Measurements from ENCODE around the gene PGAM5. TPM values are rescaled to one million over a fixed set of nuclear protein-coding genes. Genes with fewer than 3 reads are reported as not detected.

PGAM5 gene
- total RNA-seq, 1 donor from 2014 or later: 41.2 TPM

GRCh38 chr12:132766380-132767085 lies 55.9 kb downstream of the PGAM5 start:
- Histone ChIP-seq H3K9me3 (no peaks in the 10 kb centered on the region), H3K27ac (peak overlapping the region; percentile 45 to 74), H3K4me1 (peaks cover 4 to 8% of the 10 kb centered on the region in 2 donors), H3K4me3 (no peak overlapping the region), H3K27me3 (no peaks in the 10 kb centered on the region), H3K36me3 (peaks cover 12 to 23% of the 10 kb centered on the region in 2 donors)
- no peak for DNase-seq (ENCODE audit: low spot score in 2 of 2)
- no peak for TF ChIP-seq CTCF (IDR thresholded peaks at IDR 0.05)
- intact Hi-C loops (cut with DNase I): no loop called here

GRCh38 chr12:132771126-132771838 lies 60.6 kb downstream of the PGAM5 start:
- Histone ChIP-seq H3K9me3 (no peaks in the 10 kb centered on the region), H3K27ac (peak overlapping the region in 1 of 2 donors; percentile 11), H3K4me1 (peaks cover 0 to 5% of the 10 kb centered on the region in 2 donors), H3K4me3 (no peak overlapping the region), H3K36me3 (peaks cover 57 to 68% of the 10 kb centered on the region in 2 donors), H3K27me3 (no peaks in the 10 kb centered on the region)
- intact Hi-C loops (cut with DNase I): no loop called here
- no peak for TF ChIP-seq CTCF (IDR thresholded peaks at IDR 0.05)
- DNase-seq (ENCODE audit: low spot score in 2 of 2): no peak

Other genes starting within 250 kb of the PGAM5 start
- gene FBRSL1, start 220.7 kb upstream of the PGAM5 start, total RNA-seq: 40.7 TPM
- gene LRCOL1, start 100.3 kb upstream of the PGAM5 start, total RNA-seq: not detected
- gene P2RX2, start 92.1 kb upstream of the PGAM5 start, total RNA-seq: not detected
- 115 TPM for gene POLE, start 23.5 kb upstream of the PGAM5 start, total RNA-seq
- 18.8 TPM for gene PXMP2, start 23.3 kb upstream of the PGAM5 start, total RNA-seq
- 54.2 TPM for gene ANKLE2, start 51.0 kb downstream of the PGAM5 start, total RNA-seq
- gene GOLGA3, start 118.0 kb downstream of the PGAM5 start, total RNA-seq: 173 TPM
- 7.9 TPM for gene CHFR, start 176.8 kb downstream of the PGAM5 start, total RNA-seq
- 1.3 TPM for gene ZNF605, start 245.5 kb downstream of the PGAM5 start, total RNA-seq